Activated CD4-positive, alpha-beta memory T cell treated with anti-CD3 and anti-CD28 coated beads for 36 hours (primary cell): ENCODE data around the gene CCDC7. TPM values are rescaled to one million over a fixed set of nuclear protein-coding genes. Genes with fewer than 3 reads are reported as not detected.
"Not testable (repeated sequence)": the region's sequence is repeated elsewhere in the genome, so short reads cannot be mapped to it uniquely, and the experiment has no call there.

Experiments used
- CTCF ChIA-PET: fragments of 350-600 bp; sonication (Branson Sonifier 250); formaldehyde crosslinking; loops from one replicate; lab custom pipeline; 2021; ENCODE audit warnings: antibody characterized with exemption, inconsistent platforms; lab: Charles Lee
- POLR2A ChIA-PET: fragments of 350-600 bp; sonication (Branson Sonifier 250); formaldehyde crosslinking; loops from one replicate; lab custom pipeline; 2021; ENCODE audit warnings: antibody characterized with exemption; lab: Charles Lee
- DNase-seq: peaks from one replicate; pipeline ENCODE4 v3.0.0-alpha.2; 2020
- H3K27ac Mint-ChIP-seq: one replicate; pipeline ENCODE4 v1.8.0; 2021; ENCODE audit warnings: mixed read lengths
- H3K27me3 Mint-ChIP-seq: one replicate; pipeline ENCODE4 v1.8.0; 2021; ENCODE audit warnings: mixed read lengths
- H3K36me3 Mint-ChIP-seq: one replicate; pipeline ENCODE4 v1.8.0; 2021; ENCODE audit warnings: mixed read lengths
- H3K4me1 Mint-ChIP-seq: one replicate; pipeline ENCODE4 v1.8.0; 2021; ENCODE audit warnings: low read depth, mixed read lengths
- H3K4me3 Mint-ChIP-seq: one replicate; pipeline ENCODE4 v1.8.0; 2021; ENCODE audit warnings: mild to moderate bottlenecking, mixed read lengths
- H3K9me3 Mint-ChIP-seq: one replicate; pipeline ENCODE4 v1.8.0; 2021; ENCODE audit warnings: mixed read lengths
- intact Hi-C: fragments of 100-400 bp; cut with micrococcal nuclease; formaldehyde crosslinking; loops from one replicate; pipeline ENCODE4 v1.15.1; 2023
- total RNA-seq, 2 experiments: library from RNA; stranded (reverse); gene quantifications; one replicate each; pipeline ENCODE4 v1.2.3, GENCODE V29; 2021

CCDC7 gene
- total RNA-seq, 2 experiments from 2014 or later: 8.6 to 11.6 TPM

GRCh38 chr10:32459051-32459698 lies 13.2 kb downstream of the CCDC7 start:
- intact Hi-C loops: no loop called here
- DNase-seq: peak; percentile 22
- H3K27me3 Mint-ChIP-seq: no peaks in the 10 kb centered on the region
- H3K4me1 Mint-ChIP-seq: peaks cover 41% of the 10 kb centered on the region
- H3K9me3 Mint-ChIP-seq: no peaks in the 10 kb centered on the region
- CTCF ChIA-PET: interaction anchor here (1.0 to 1.2 kb wide), 2 partner anchors 14 to 16 kb away, joined by 3 read pairs; partner anchors contain the start of gene CCDC7
- H3K27ac Mint-ChIP-seq: no peak overlapping the region
- no peak overlapping the region for H3K4me3 Mint-ChIP-seq
- POLR2A ChIA-PET: interaction anchor here (1.5 kb wide), 1 partner anchor 9 kb away, joined by 4 read pairs; no protein-coding TSS in a partner anchor
- peaks cover 26% of the 10 kb centered on the region for H3K36me3 Mint-ChIP-seq

GRCh38 chr10:32461203-32461602 lies 15.3 kb downstream of the CCDC7 start:
- POLR2A ChIA-PET: no interaction called here
- H3K36me3 Mint-ChIP-seq: peaks cover 28% of the 10 kb centered on the region
- intact Hi-C loops: no loop called here

DNA sequence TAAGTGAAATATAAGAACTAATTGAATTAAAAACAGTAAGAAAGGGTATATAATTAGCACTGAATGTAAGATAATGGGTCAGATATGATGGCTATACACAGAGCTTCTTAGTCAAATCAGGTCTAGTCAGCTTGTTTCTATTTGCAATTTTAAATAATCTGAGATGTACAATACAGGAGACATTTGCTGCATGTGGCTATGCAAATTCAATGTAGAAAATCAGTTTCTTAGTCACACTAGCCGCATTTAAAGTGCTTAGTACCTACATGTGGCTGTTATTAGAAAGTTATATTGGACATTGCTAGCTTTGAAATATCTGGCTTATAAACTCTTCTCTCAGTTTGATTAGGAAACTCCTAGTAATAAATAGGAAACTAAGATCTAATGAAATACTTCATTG lies 25.3 kb downstream of the CCDC7 start:
- POLR2A ChIA-PET: no interaction called here
- Mint-ChIP-seq H3K27me3 (no peaks in the 10 kb centered on the region), H3K9me3 (no peaks in the 10 kb centered on the region), H3K4me1 (no peaks in the 10 kb centered on the region), H3K4me3 (no peak overlapping the region), H3K27ac (no peak overlapping the region), H3K36me3 (peaks cover 34% of the 10 kb centered on the region)
- CTCF ChIA-PET: no interaction called here
- intact Hi-C loops: no loop called here
- no peak for DNase-seq

More at GRCh38 chr10:32461203-32461602, 15.3 kb downstream of the CCDC7 start:
- no peak for DNase-seq
- Mint-ChIP-seq H3K27ac (no peak overlapping the region), H3K9me3 (no peaks in the 10 kb centered on the region), H3K4me1 (peaks cover 41% of the 10 kb centered on the region), H3K27me3 (no peaks in the 10 kb centered on the region), H3K4me3 (no peak overlapping the region)
- CTCF ChIA-PET: no interaction called here

DNA sequence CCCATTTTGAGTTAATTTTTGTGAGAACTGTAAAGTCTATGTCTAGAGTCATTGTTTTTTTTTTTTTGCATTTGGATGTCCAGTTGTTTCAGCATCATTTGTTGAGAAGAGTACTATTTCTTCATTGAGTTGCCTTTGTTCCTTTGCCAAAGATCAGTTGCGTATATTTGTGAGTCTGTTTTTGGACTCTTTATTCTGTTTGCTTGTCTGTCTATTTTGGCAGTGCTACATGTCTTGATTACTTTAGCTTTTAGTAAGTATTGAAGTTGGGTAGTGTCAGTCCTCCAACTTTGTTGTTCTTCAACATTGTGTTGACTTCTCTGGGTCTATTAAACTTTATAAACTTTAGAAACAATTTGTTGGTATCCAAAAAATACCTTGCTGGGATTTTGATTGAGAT lies 31.6 kb downstream of the CCDC7 start:
- POLR2A ChIA-PET: no interaction called here
- intact Hi-C loops: no loop called here
- Mint-ChIP-seq H3K4me1 (peaks cover 5% of the 10 kb centered on the region), H3K36me3 (peaks cover 56% of the 10 kb centered on the region), H3K4me3 (no peak overlapping the region), H3K27me3 (no peaks in the 10 kb centered on the region), H3K27ac (no peak overlapping the region), H3K9me3 (peaks cover 20% of the 10 kb centered on the region)
- no peak for DNase-seq
- CTCF ChIA-PET: no interaction called here

GRCh38 chr10:32481606-32482005 lies 35.7 kb downstream of the CCDC7 start:
- H3K27ac Mint-ChIP-seq: no peak overlapping the region
- intact Hi-C loops: no loop called here
- H3K4me1 Mint-ChIP-seq: peaks cover 11% of the 10 kb centered on the region
- DNase-seq: no peak
- no peak overlapping the region for H3K4me3 Mint-ChIP-seq
- H3K9me3 Mint-ChIP-seq: peaks cover 35% of the 10 kb centered on the region
- ChIA-PET CTCF (no interaction called here), POLR2A (no interaction called here)
- H3K27me3 Mint-ChIP-seq: no peaks in the 10 kb centered on the region
- peaks cover 76% of the 10 kb centered on the region for H3K36me3 Mint-ChIP-seq

GRCh38 chr10:32483019-32483502 lies 37.1 kb downstream of the CCDC7 start:
- CTCF ChIA-PET, H3K27ac Mint-ChIP-seq, DNase-seq, intact Hi-C loops, H3K27me3 Mint-ChIP-seq, POLR2A ChIA-PET, H3K4me3 Mint-ChIP-seq: not testable (repeated sequence)
- Mint-ChIP-seq H3K4me1 (peaks cover 11% of the 10 kb centered on the region), H3K9me3 (peaks cover 43% of the 10 kb centered on the region), H3K36me3 (peaks cover 76% of the 10 kb centered on the region)

GRCh38 chr10:32488038-32488437 lies 42.1 kb downstream of the CCDC7 start:
- Mint-ChIP-seq H3K36me3 (peaks cover 63% of the 10 kb centered on the region), H3K9me3 (peaks cover 30% of the 10 kb centered on the region)
- H3K4me3 Mint-ChIP-seq, H3K4me1 Mint-ChIP-seq, intact Hi-C loops, H3K27me3 Mint-ChIP-seq, DNase-seq, CTCF ChIA-PET, POLR2A ChIA-PET, H3K27ac Mint-ChIP-seq: not testable (repeated sequence)

DNA sequence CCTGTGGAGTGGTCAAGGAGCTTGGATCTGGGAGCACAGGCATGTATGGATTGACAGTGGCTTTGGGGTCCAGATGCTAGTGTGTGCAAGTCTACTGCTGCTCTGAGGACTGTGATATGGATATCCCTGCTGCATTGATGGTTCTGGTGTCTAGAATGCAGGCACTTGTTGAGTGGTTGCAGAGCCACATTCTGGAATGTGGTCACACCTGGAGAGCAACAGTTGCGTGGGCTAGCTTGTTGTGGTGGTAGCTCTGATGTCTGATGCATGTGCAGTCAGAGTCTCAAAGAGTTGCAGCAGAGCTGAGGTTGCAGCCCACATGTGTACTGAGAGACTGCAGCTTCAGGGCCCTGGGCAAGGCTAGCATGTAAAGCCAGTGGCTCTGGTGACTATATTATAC lies 43.2 kb downstream of the CCDC7 start:
- ChIA-PET POLR2A (no interaction called here), CTCF (no interaction called here)
- intact Hi-C loops: no loop called here
- Mint-ChIP-seq H3K4me3 (no peak overlapping the region), H3K27me3 (no peaks in the 10 kb centered on the region), H3K36me3 (peaks cover 53% of the 10 kb centered on the region), H3K27ac (no peak overlapping the region), H3K4me1 (peaks cover 6% of the 10 kb centered on the region), H3K9me3 (peaks cover 21% of the 10 kb centered on the region)
- no peak for DNase-seq

DNA sequence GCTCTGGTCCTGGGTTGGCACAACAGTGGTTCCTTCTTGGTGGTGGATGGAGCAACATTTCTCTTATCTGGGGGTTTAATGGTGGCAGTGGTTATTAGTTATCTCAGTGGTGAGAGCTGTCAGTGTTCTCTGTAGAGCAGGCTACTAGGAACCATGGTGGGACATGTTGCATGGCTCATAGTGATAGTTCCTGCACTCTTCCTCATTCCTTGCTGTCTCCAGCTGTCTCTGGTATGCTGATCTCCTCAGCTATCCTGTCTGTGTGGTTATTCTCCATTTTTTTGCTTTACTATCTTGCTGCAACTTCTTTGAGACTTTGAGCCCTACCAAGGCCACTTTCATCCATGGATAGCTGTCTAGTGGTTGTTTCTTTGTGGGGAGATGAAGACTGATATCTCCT lies 44.0 kb downstream of the CCDC7 start:
- Mint-ChIP-seq H3K4me3 (no peak overlapping the region), H3K36me3 (peaks cover 50% of the 10 kb centered on the region), H3K4me1 (peaks cover 6% of the 10 kb centered on the region), H3K27ac (no peak overlapping the region), H3K27me3 (no peaks in the 10 kb centered on the region), H3K9me3 (peaks cover 16% of the 10 kb centered on the region)
- CTCF ChIA-PET: no interaction called here
- POLR2A ChIA-PET: no interaction called here
- no peak for DNase-seq
- intact Hi-C loops: no loop called here

- H3K27ac Mint-ChIP-seq, H3K4me1 Mint-ChIP-seq, H3K9me3 Mint-ChIP-seq, POLR2A ChIA-PET, H3K27me3 Mint-ChIP-seq, DNase-seq, CTCF ChIA-PET, H3K4me3 Mint-ChIP-seq, intact Hi-C loops: not testable (repeated sequence)
- H3K36me3 Mint-ChIP-seq: peaks cover 27% of the 10 kb centered on the region
These were observed 48.6 kb downstream of the CCDC7 start for GRCh38 chr10:32494562-32494961.

DNA sequence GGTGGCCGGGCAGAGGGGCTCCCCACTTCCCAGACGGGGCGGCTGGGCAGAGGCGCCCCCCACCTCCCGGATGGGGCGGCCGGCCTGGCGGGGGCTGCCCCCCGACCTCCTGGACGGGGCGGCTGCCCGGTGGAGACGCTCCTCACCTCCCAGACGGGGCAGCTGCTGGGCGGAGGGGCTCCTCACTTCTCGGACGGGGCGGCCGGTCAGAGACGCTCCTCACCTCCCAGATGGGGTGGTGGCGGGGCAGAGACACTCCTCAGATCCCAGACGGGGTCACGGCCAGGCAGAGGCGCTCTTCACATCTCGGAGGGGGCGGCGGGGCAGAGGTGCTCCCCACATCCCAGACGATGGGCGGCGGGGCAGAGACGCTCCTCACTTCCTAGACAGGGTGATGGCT lies 54.2 kb downstream of the CCDC7 start:
- H3K4me3 Mint-ChIP-seq, H3K27me3 Mint-ChIP-seq, DNase-seq, intact Hi-C loops, H3K4me1 Mint-ChIP-seq, POLR2A ChIA-PET, CTCF ChIA-PET, H3K9me3 Mint-ChIP-seq, H3K27ac Mint-ChIP-seq: not testable (repeated sequence)
- peaks cover 40% of the 10 kb centered on the region for H3K36me3 Mint-ChIP-seq

- Mint-ChIP-seq H3K4me3 (no peak overlapping the region), H3K36me3 (peaks cover 45% of the 10 kb centered on the region), H3K27ac (no peak overlapping the region), H3K9me3 (peaks cover 10% of the 10 kb centered on the region), H3K4me1 (peaks cover 7% of the 10 kb centered on the region), H3K27me3 (no peaks in the 10 kb centered on the region)
- DNase-seq: no peak
- intact Hi-C loops: no loop called here
- CTCF ChIA-PET: no interaction called here
- POLR2A ChIA-PET: no interaction called here
These were observed 56.0 kb downstream of the CCDC7 start for GRCh38 chr10:32501906-32502305.
